ENCODE measurements around the gene ATRIP.
A peak's percentile ranks its signal among the peaks of the same experiment; 100 is the strongest.

ATRIP gene

GRCh38 chr3:48405343-48405881, 41.1 kb upstream of the ATRIP start:
- no peak for DNase-seq (ENCODE audit: low read depth in 1 of 2, low spot score in 1 of 2)
- in situ Hi-C loops (cut with HindIII; ENCODE audit: low pct_unique_long_range_greater_than_20kb, low sequenced_read_pairs) = no loop called here

GRCh38 chr3:48405971-48406370, 40.6 kb upstream of the ATRIP start:
- DNase-seq (ENCODE audit: low read depth in 1 of 2, low spot score in 1 of 2) = no peak
- in situ Hi-C loops (cut with HindIII; ENCODE audit: low pct_unique_long_range_greater_than_20kb, low sequenced_read_pairs) = no loop called here
- no peak for TF ChIP-seq JUND (IDR thresholded peaks at IDR 0.05; ENCODE audit: low read depth)

More at GRCh38 chr3:48405343-48405881, 41.1 kb upstream of the ATRIP start:
- no peak for TF ChIP-seq JUND (IDR thresholded peaks at IDR 0.05; ENCODE audit: low read depth)

GRCh38 chr3:48406443-48407431, 39.8 kb upstream of the ATRIP start:
- no peak for DNase-seq (ENCODE audit: low read depth in 1 of 2, low spot score in 1 of 2)
- in situ Hi-C loops (cut with HindIII; ENCODE audit: low pct_unique_long_range_greater_than_20kb, low sequenced_read_pairs) = no loop called here
- no peak for TF ChIP-seq JUND (IDR thresholded peaks at IDR 0.05; ENCODE audit: low read depth)

- no peak for DNase-seq (ENCODE audit: low read depth in 1 of 2, low spot score in 1 of 2)
- in situ Hi-C loops (cut with HindIII; ENCODE audit: low pct_unique_long_range_greater_than_20kb, low sequenced_read_pairs) = no loop called here
- no peak for TF ChIP-seq JUND (IDR thresholded peaks at IDR 0.05; ENCODE audit: low read depth)
These were observed 38.9 kb upstream of the ATRIP start for GRCh38 chr3:48407542-48408099.

GRCh38 chr3:48408823-48409281, 37.7 kb upstream of the ATRIP start:
- in situ Hi-C loops (cut with HindIII; ENCODE audit: low pct_unique_long_range_greater_than_20kb, low sequenced_read_pairs) = no loop called here
- TF ChIP-seq JUND (IDR thresholded peaks at IDR 0.05; ENCODE audit: low read depth) = no peak
- DNase-seq (ENCODE audit: low read depth in 1 of 2, low spot score in 1 of 2) = peak in 1 of 2 experiments; percentile 7

GRCh38 chr3:48409291-48410201, 37.0 kb upstream of the ATRIP start:
- no peak for TF ChIP-seq JUND (IDR thresholded peaks at IDR 0.05; ENCODE audit: low read depth)
- DNase-seq (ENCODE audit: low read depth in 1 of 2, low spot score in 1 of 2) = no peak
- in situ Hi-C loops (cut with HindIII; ENCODE audit: low pct_unique_long_range_greater_than_20kb, low sequenced_read_pairs) = no loop called here

- in situ Hi-C loops (cut with HindIII; ENCODE audit: low pct_unique_long_range_greater_than_20kb, low sequenced_read_pairs) = no loop called here
- no peak for TF ChIP-seq JUND (IDR thresholded peaks at IDR 0.05; ENCODE audit: low read depth)
- DNase-seq (ENCODE audit: low read depth in 1 of 2, low spot score in 1 of 2) = no peak
These were observed 36.1 kb upstream of the ATRIP start for GRCh38 chr3:48410205-48411040.

GRCh38 chr3:48411041-48411588, 35.4 kb upstream of the ATRIP start:
- no peak for TF ChIP-seq JUND (IDR thresholded peaks at IDR 0.05; ENCODE audit: low read depth)
- in situ Hi-C loops (cut with HindIII; ENCODE audit: low pct_unique_long_range_greater_than_20kb, low sequenced_read_pairs) = no loop called here
- no peak for DNase-seq (ENCODE audit: low read depth in 1 of 2, low spot score in 1 of 2)

GRCh38 chr3:48411606-48412374, 34.7 kb upstream of the ATRIP start:
- no peak for DNase-seq (ENCODE audit: low read depth in 1 of 2, low spot score in 1 of 2)
- no peak for TF ChIP-seq JUND (IDR thresholded peaks at IDR 0.05; ENCODE audit: low read depth)
- in situ Hi-C loops (cut with HindIII; ENCODE audit: low pct_unique_long_range_greater_than_20kb, low sequenced_read_pairs) = no loop called here

- in situ Hi-C loops (cut with HindIII; ENCODE audit: low pct_unique_long_range_greater_than_20kb, low sequenced_read_pairs) = no loop called here
- DNase-seq (ENCODE audit: low read depth in 1 of 2, low spot score in 1 of 2) = no peak
- no peak for TF ChIP-seq JUND (IDR thresholded peaks at IDR 0.05; ENCODE audit: low read depth)
These were observed 34.0 kb upstream of the ATRIP start for GRCh38 chr3:48412375-48413001.
